HCT116 (cell line): Measurements from ENCODE around the gene AURKAIP1. TPM values are rescaled to one million over a fixed set of nuclear protein-coding genes. Genes with fewer than 3 reads are reported as not detected.

Source experiments
- ATAC-seq: fragments of 200-7000 bp; cut with Tn5 transposase; 2 replicates; pipeline ENCODE4 v1.9.1; 2020; ENCODE audit warnings: mild to moderate bottlenecking, moderate library complexity
- BruUV-seq: library from RNA; stranded (reverse); fragments of 400-500 nt; replicated peaks from 2 replicates; lab custom pipeline; 2021; lab: Mats Ljungman, UMichigan
- CTCF ChIA-PET: fragments of 300-600 bp; sonication (Branson Sonifier 250); formaldehyde crosslinking; loops from one replicate; lab custom pipeline; 2021; ENCODE audit warnings: antibody characterized with exemption; lab: Charles Lee
- POLR2A ChIA-PET: fragments of 300-600, 350-600 bp; sonication (Branson Sonifier 250); formaldehyde crosslinking; loops from one replicate; lab custom pipeline; 2021; ENCODE audit warnings: antibody characterized with exemption; lab: Charles Lee
- RAD21 ChIA-PET, 2 experiments: fragments of 300-600 bp; sonication (Branson Sonifier 250); formaldehyde crosslinking; loops; one replicate each; lab custom pipeline; 2023; ENCODE audit warnings: low total read pairs in 2 of 2; ENCODE audit not compliant: uncharacterized antibody in 2 of 2, unreplicated experiment in 2 of 2, low non-redundant PET in 1 of 2; lab: Charles Lee
- DNase-seq: peaks from one replicate; pipeline ENCODE4 v3.0.0-alpha.2; 2010; ENCODE audit warnings: low read depth, low spot score
- H2AFZ ChIP-seq: fragments of 200-600 bp; shearing (Covaris generic), sonication (generic); 2 replicates; pipeline ENCODE4 v1.6.1; 2017; ENCODE audit warnings: low read depth, mixed run types, mixed read lengths, antibody characterized with exemption, low read length; ENCODE audit not compliant: poor library complexity, severe bottlenecking
- H3K27ac ChIP-seq: 2 replicates; pipeline ENCODE4 v1.5.1; 2012; ENCODE audit warnings: low read depth, low read length
- H3K27me3 ChIP-seq: fragments of 200-600 bp; sonication (generic); 2 replicates; pipeline ENCODE4 v1.6.1; 2016; ENCODE audit warnings: mixed run types, low read length, mixed read lengths; ENCODE audit not compliant: insufficient read depth
- H3K36me3 ChIP-seq, 2 experiments: fragments of 200-500 bp in 1 of 2; fragments of 200-600 bp in 1 of 2; sonication (Bioruptor generic) in 1 of 2; sonication (generic) in 1 of 2; 2 replicates each; pipeline versions ENCODE4 v1.5.1 to v1.6.1; 2014 to 2016; ENCODE audit warnings: low read length in 2 of 2, inconsistent platforms in 1 of 2, mixed read lengths in 1 of 2, mixed run types in 1 of 2; ENCODE audit not compliant: insufficient read depth in 2 of 2, control insufficient read depth in 1 of 2
- H3K4me1 ChIP-seq, 2 experiments: fragments of 200-600 bp in 1 of 2; sonication (generic) in 1 of 2; 2 replicates each; pipeline versions ENCODE4 v1.5.1 to v1.6.1; 2012 to 2017; ENCODE audit warnings: low read length in 2 of 2, inconsistent platforms in 1 of 2, mild to moderate bottlenecking in 1 of 2, mixed read lengths in 1 of 2, mixed run types in 1 of 2, moderate library complexity in 1 of 2; ENCODE audit not compliant: insufficient read depth in 2 of 2, control insufficient read depth in 1 of 2
- H3K4me2 ChIP-seq: fragments of 200-600 bp; sonication (generic); 2 replicates; pipeline ENCODE4 v1.6.1; 2017; ENCODE audit warnings: mixed run types, low read length, mixed read lengths
- H3K4me3 ChIP-seq, 2 experiments: fragments of 200-600 bp in 1 of 2; sonication (generic) in 1 of 2; replicated peaks in 1 of 2; 2 replicates each; pipeline ENCODE4 v1.5.1; 2011 to 2016; ENCODE audit warnings: low read length in 2 of 2, control low read depth in 1 of 2, low read depth in 1 of 2, mild to moderate bottlenecking in 1 of 2, mixed read lengths in 1 of 2, mixed run types in 1 of 2
- H3K79me2 ChIP-seq: fragments of 200-600 bp; sonication (generic); 2 replicates; pipeline ENCODE4 v1.6.1; 2017; ENCODE audit warnings: mild to moderate bottlenecking, mixed run types, low read length, moderate library complexity, mixed read lengths; ENCODE audit not compliant: insufficient read depth
- H3K9ac ChIP-seq: fragments of 200-600 bp; sonication (generic); 2 replicates; pipeline ENCODE4 v1.6.1; 2016; ENCODE audit warnings: low read length, mixed read lengths
- H3K9me2 ChIP-seq: fragments of 200-600 bp; sonication (generic), shearing (Covaris generic); 2 replicates; pipeline ENCODE4 v1.6.1; 2017; ENCODE audit warnings: mixed run types, mild to moderate bottlenecking, moderate library complexity; ENCODE audit not compliant: insufficient read depth
- H3K9me3 ChIP-seq, 2 experiments: fragments of 200-500 bp in 1 of 2; fragments of 200-600 bp in 1 of 2; sonication (Bioruptor generic) in 1 of 2; sonication (generic) in 1 of 2; 2 replicates each; pipeline ENCODE4 v1.6.1; 2014 to 2017; ENCODE audit warnings: low read length in 2 of 2, mixed read lengths in 2 of 2, inconsistent platforms in 1 of 2, low read depth in 1 of 2, mild to moderate bottlenecking in 1 of 2, mixed run types in 1 of 2, moderate library complexity in 1 of 2; ENCODE audit not compliant: control insufficient read depth in 1 of 2, insufficient read depth in 1 of 2
- H4K20me1 ChIP-seq: fragments of 200-600 bp; sonication (generic), shearing (Covaris generic); 2 replicates; pipeline ENCODE4 v1.6.1; 2017; ENCODE audit warnings: mixed run types, mild to moderate bottlenecking, moderate library complexity; ENCODE audit not compliant: insufficient read depth
- POLR2A ChIP-seq: IDR thresholded peaks from 2 replicates; pipeline ENCODE4 v1.7.0; 2011; ENCODE audit warnings: borderline replicate concordance; ENCODE audit not compliant: insufficient read depth, insufficient read length; ENCODE audit errors: extremely low read depth
- POLR2AphosphoS5 ChIP-seq: IDR thresholded peaks from 2 replicates; pipeline ENCODE4 v1.6.1; 2011; ENCODE audit warnings: mild to moderate bottlenecking, low read depth, low read length, moderate library complexity
- RAD21 ChIP-seq: IDR thresholded peaks from 2 replicates; pipeline ENCODE4 v1.6.1; 2012; ENCODE audit warnings: low read depth, mild to moderate bottlenecking
- SP1 ChIP-seq: IDR thresholded peaks from 2 replicates; pipeline ENCODE4 v1.6.1; 2012; ENCODE audit warnings: low read depth
- ZBTB33 ChIP-seq: IDR thresholded peaks from 2 replicates; pipeline ENCODE4 v1.6.1; 2011; ENCODE audit warnings: mild to moderate bottlenecking, low read length, moderate library complexity; ENCODE audit not compliant: insufficient replicate concordance; ENCODE audit errors: extremely low read depth
- ZFX ChIP-seq: fragments of 450-650 bp; IDR thresholded peaks from 2 replicates; pipeline ENCODE4 v1.6.1; 2017
- intact Hi-C: fragments of 100-400 bp; cut with micrococcal nuclease; formaldehyde crosslinking; loops from 2 replicates; pipeline ENCODE4 v1.10.0; 2022
- total RNA-seq: library from RNA; stranded (reverse); gene quantifications from one replicate; pipeline ENCODE4 v1.2.1, GENCODE V29; 2021; ENCODE audit not compliant: unreplicated experiment

Gene AURKAIP1
- total RNA-seq, 1 experiment from 2014 or later: 200 TPM

GRCh38 chr1:1400576-1401456 is 25.8 kb upstream of the AURKAIP1 start:
- H3K9ac ChIP-seq: peak overlapping the region; percentile 97
- no peak for TF ChIP-seq RAD21
- peak; percentile 3 for TF ChIP-seq POLR2A
- POLR2A ChIA-PET: interaction anchor here (0.5 to 1.0 kb wide), 2 partner anchors 19 to 32 kb away, joined by 3 read pairs; no protein-coding TSS in a partner anchor

GRCh38 chr1:1399872-1400575 is 25.0 kb upstream of the AURKAIP1 start:
- no peaks in the 10 kb centered on the region for H3K27me3 ChIP-seq
- peaks cover 8 to 46% of the 10 kb centered on the region in 2 experiments; a peak in 3 of 4 replicates for H3K4me1 ChIP-seq
- ChIA-PET RAD21 (no interaction called here), POLR2A (interaction anchor here (1.0 kb wide), 1 partner anchor 33 kb away, joined by 3 read pairs; no protein-coding TSS in a partner anchor)
- peak overlapping the region; percentile 96 to 99 for H3K4me3 ChIP-seq
- no peak for DNase-seq
- H2AFZ ChIP-seq: no peak overlapping the region
- H3K36me3 ChIP-seq: peaks cover 22 to 48% of the 10 kb centered on the region in 2 experiments; a peak in 3 of 4 replicates
- peak overlapping the region; percentile 98 for H3K4me2 ChIP-seq
- intact Hi-C loops: loop anchor here (1.0 kb wide), 1 partner anchor 56 kb away; no protein-coding TSS in a partner anchor
- ATAC-seq: peak; percentile 1; the same call in 1 of the 2 replicates
- peak overlapping the region; percentile 97 for H3K9ac ChIP-seq
- TF ChIP-seq SP1 (no peak), ZFX (peak; percentile 46; the same call in 1 of the 2 replicates), POLR2AphosphoS5 (peak; percentile 51; the same call in 1 of the 2 replicates), ZBTB33 (no peak)
- TF ChIP-seq, all 23 proteins: peak for 2
- Histone ChIP-seq H3K27ac (peak overlapping the region; percentile 86), H4K20me1 (peaks cover 9% of the 10 kb centered on the region; the same call in 1 of the 2 replicates), H3K9me2 (no peaks in the 10 kb centered on the region), H3K79me2 (peaks cover 83% of the 10 kb centered on the region), H3K9me3 (no peaks in the 10 kb centered on the region)
- TSS peak; percentile 69 for BruUV-seq
- CTCF ChIA-PET: interaction anchor here (1.0 to 1.5 kb wide), 2 partner anchors 25 to 105 kb away, joined by 4 read pairs; partner anchors contain the start of gene AURKAIP1

More at GRCh38 chr1:1400576-1401456, 25.8 kb upstream of the AURKAIP1 start:
- Histone ChIP-seq H3K79me2 (peaks cover 83% of the 10 kb centered on the region), H3K4me1 (peaks cover 14 to 54% of the 10 kb centered on the region in 2 experiments), H3K27ac (peak overlapping the region; percentile 86), H4K20me1 (peaks cover 5% of the 10 kb centered on the region; the same call in 1 of the 2 replicates), H3K4me3 (peak overlapping the region; percentile 96 to 99), H3K9me2 (no peaks in the 10 kb centered on the region), H3K36me3 (peaks cover 22 to 49% of the 10 kb centered on the region in 2 experiments), H3K9me3 (no peaks in the 10 kb centered on the region), H3K4me2 (peak overlapping the region; percentile 98), H2AFZ (no peak overlapping the region), H3K27me3 (no peaks in the 10 kb centered on the region)
- BruUV-seq: no TSS peak
- intact Hi-C loops: no loop called here
- ChIA-PET RAD21 (no interaction called here), CTCF (interaction anchor here (1.0 kb wide), 1 partner anchor 26 kb away, joined by 4 read pairs; the partner anchor contains the start of gene AURKAIP1)
- DNase-seq: no peak
- ATAC-seq: no peak
